NCI-H1417 (cell line): ENCODE results near the gene TTC23.
"Not testable (repeated sequence)": the region's sequence is repeated elsewhere in the genome, so short reads cannot be mapped to it uniquely, and the experiment has no call there.

Experiments used
- DNase-seq, 3 experiments: peaks; one replicate each; lab custom pipeline; 2025; lab: John Stamatoyannopoulos, UW

Gene TTC23

GRCh38 chr15:99197856-99198255 is 51.5 kb downstream of the TTC23 start:
- no peak for DNase-seq

DNA sequence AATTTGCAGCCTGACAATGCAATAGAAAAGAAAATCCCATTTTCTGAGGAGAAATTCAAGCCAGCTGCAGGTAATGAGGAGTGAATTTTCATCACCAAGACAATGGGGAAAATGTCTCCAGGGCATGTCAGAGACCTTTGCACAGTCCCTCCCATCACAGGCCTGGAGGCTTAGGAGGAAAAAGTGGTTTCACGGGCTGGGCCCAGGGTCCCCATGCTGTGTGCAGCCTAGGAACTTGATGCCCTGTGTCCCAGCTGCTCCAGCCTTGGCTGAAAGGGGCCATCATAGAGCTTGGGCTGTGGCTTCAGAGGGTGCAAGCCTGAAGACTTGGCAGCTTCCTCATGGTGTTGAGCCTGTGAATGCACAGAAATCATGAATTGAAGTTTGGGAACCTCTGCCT is 57.2 kb downstream of the TTC23 start:
- DNase-seq: not testable (repeated sequence)

GRCh38 chr15:99187936-99188335 is 61.4 kb downstream of the TTC23 start:
- no peak for DNase-seq

GRCh38 chr15:99185414-99186130 is 63.8 kb downstream of the TTC23 start:
- no peak for DNase-seq

- no peak for DNase-seq
These were observed 66.6 kb downstream of the TTC23 start for GRCh38 chr15:99182791-99183190.

GRCh38 chr15:99181545-99181971 is 67.8 kb downstream of the TTC23 start:
- DNase-seq: peak in 2 of 3 experiments; percentile 5 to 28

DNA sequence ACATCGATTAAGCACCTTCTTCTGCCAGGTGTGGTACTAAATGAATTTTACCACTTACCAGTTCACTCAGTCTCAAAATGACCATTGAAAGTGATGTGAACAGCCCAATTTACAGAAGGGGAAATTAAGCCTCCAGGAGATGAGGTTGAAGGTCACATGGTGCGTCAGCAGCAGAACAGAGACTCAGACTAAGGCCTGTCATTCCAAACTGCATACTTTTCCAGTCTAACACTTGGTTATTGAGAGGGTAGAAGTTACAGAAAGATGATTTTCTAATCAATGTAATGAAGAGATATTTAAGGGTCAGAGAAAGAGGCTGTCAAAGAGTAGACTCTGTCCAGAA is 68.4 kb downstream of the TTC23 start:
- DNase-seq: no peak

- peak in 1 of 3 experiments; percentile 11 for DNase-seq
These were observed 69.1 kb downstream of the TTC23 start for GRCh38 chr15:99180086-99180963.

DNA sequence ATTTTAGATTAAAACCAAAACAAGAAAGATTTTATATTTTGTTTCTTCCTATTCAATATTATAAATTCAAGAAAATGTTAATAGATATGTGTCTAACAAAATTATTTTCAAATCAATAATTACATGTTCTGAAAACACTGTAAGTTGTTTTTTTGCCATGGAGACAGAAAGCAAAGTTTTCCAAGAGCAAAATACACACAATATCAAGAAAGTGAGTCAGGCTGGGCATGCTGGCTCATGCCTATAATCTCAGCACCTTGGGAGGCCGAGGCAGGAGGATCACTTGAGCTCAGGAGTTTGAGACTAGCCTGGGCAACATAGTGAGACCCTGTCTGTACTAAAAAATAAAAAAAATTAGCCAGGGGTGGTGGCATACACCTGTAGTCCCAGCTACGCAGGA is 71.7 kb downstream of the TTC23 start:
- DNase-seq: no peak

DNA sequence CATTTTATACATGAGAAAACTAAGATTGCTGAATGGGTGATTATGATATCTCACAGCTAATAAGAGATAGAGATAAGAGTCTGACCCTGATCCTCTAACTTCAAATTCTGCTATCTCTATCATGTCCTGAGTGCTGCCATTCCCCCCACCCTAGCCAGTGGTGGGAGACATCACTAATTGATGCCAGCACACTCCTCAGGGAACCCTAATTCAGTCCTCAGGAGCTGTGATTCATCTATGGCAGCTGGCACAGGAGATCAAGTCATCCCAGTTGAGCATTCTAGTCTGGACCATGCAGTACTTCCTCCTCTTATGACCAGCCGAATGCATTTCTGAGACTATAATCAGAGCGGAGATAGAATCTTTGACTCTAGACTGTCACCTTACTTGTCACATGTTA is 72.6 kb downstream of the TTC23 start:
- DNase-seq: no peak

DNA sequence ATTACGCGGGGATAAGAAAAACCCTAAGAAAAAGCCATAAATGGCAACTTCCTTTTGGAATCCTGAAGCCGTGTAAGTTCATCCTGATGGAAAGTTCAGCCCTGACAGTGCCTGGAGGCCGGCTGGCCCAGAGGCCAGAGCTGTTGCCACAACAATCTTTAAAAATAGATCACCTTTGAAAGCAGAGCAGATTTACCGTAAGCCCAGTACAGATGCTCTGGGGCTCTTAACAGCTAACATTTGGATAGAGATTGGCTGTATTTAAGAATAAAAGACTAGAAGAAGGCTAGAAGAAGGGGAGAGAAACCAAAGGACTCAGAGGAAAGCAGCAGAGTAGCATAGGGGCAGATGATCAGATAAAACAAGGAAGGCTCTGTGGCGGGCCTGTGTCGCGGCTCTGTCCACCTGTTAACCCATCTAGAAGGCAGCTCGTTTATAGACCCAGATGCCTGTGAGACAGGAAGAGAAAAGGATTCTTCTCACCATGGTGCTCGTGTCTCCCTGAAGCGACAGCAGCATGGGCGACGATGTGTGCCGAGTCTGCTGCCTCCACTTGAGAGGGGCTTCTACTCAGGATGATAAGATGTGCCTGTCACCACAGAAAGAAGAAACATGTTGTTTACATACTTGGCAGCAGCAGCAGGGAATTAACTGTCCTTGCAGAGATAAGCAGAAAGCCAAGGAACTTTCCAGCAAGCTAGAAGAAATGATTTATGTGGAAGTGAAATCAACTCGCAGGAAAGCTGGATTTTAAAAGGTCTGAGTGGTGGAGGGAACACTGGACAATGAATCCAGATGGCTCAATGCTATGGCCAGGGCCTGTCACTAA is 74.6 kb downstream of the TTC23 start:
- DNase-seq: no peak

DNA sequence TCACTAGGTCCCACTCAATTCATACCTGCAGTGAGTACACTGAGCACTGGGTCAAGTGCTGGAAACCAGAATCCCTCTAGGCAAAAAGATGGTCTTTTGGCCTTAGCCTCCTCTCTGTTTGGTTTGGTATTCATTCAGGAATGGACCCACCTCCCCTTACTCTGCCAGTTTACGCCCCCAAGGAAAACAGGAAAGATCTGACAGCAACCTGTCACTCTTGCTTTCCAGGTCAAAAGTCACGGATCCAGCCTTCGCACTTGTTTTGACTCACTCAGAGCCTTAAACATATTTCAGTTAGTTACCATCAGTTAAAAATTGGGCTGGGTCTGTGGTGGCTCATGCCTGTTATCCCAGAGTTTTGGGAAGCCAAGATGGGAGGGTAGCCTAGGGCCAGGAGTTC is 76.4 kb downstream of the TTC23 start:
- no peak for DNase-seq

DNA sequence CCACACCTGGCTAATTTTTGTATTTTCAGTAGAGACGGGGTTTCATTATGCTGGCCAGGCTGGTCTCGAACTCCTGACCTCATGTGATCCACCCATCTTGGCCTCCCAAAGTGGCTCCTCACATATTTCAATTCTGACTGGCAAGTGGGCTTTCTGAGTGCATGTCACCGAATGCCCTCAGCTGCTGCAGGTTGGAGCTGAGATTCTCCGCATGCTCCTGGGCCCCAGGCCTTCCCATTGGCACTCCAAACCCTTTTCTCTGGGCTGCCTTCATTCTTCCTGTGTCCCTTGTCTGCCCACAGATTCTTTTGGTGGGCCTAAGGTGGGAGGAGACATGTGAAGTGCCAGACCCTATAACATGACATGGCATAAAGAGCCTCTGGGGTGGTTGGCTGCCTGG is 77.2 kb downstream of the TTC23 start:
- no peak for DNase-seq

GRCh38 chr15:99170476-99171065 is 78.8 kb downstream of the TTC23 start:
- no peak for DNase-seq

DNA sequence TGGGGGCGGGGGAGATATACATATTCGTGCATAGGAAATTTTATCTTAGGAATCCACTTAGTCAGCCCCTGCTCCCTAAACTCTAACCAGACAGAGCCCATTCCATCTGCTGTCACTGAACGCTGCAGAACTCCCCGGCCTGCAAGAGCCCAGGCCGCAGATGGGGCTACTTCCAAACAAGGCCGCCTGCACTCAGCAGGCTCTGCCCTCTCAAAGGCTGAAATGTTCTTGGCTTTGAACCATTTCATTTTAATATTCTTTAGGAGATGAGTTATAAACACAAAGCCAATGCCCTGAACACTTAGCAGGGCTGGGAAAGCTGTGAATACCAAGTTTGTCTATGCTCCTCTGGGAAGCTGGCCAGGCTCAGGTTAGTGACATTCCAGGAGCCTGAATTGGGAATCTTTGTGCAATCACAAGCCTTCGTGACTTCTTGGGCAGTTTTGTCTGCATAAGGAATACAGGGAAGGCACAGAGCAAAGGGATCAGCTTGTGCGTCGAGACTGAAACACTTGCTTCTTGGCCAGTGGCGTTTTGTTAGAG is 79.5 kb downstream of the TTC23 start:
- no peak for DNase-seq

GRCh38 chr15:99168601-99169580 is 80.5 kb downstream of the TTC23 start:
- DNase-seq: no peak

GRCh38 chr15:99167640-99168039 is 81.7 kb downstream of the TTC23 start:
- DNase-seq: no peak

GRCh38 chr15:99167201-99167600 is 82.2 kb downstream of the TTC23 start:
- peak in 1 of 3 experiments; percentile 28 for DNase-seq

GRCh38 chr15:99165956-99166689 is 83.3 kb downstream of the TTC23 start:
- DNase-seq: no peak
